HG02759 (cell line): Measurements from ENCODE around the gene B4GALT5.
"Not testable (repeated sequence)": the region's sequence is repeated elsewhere in the genome, so short reads cannot be mapped to it uniquely, and the experiment has no call there.

Experiments used
- ATAC-seq: cut with Tn5 transposase; IDR thresholded peaks from one replicate; pipeline ENCODE4 v1.9.1; 2021; ENCODE audit warnings: mild to moderate bottlenecking, moderate library complexity; ENCODE audit not compliant: unreplicated experiment

The B4GALT5 gene

GRCh38 chr20:49682278-49682677, 31.4 kb downstream of the B4GALT5 start:
- ATAC-seq = no peak

DNA sequence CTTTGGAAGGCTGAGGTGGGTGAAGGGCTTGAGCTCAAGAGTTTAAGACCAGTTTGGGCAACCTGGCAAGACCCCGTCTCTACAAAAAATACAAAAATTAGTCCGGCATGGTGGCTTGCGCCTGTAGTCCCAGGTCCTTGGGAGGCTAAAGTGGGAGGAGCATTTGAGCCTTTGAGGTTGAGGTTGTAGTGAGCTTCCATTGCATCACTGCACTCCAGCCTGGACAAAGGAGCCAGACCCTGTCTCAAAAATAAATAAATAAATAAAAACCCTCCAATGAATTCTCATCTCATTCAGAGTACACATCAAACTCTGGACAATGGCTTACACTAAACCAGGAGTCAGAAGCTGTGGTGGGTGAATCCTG, 31.8 kb downstream of the B4GALT5 start:
- no peak for ATAC-seq

DNA sequence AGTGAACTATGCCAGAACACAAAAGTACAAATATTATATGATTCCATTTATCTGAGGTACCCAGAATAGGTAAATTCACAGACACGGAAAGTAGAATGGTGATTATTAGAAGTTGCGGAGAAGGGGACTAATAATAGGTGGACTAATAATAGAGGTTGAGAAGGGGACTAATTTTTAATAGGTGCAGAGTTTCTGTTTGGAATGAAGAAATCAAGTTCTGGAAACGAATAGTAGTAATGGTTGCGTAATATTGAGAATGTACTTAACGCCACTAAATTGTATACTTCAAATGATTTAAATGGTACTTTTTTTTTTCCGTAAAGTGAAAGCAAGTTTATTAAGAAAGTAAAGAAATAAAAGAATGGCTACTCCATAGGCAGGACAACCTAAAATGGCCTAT, 33.2 kb downstream of the B4GALT5 start:
- no peak for ATAC-seq

DNA sequence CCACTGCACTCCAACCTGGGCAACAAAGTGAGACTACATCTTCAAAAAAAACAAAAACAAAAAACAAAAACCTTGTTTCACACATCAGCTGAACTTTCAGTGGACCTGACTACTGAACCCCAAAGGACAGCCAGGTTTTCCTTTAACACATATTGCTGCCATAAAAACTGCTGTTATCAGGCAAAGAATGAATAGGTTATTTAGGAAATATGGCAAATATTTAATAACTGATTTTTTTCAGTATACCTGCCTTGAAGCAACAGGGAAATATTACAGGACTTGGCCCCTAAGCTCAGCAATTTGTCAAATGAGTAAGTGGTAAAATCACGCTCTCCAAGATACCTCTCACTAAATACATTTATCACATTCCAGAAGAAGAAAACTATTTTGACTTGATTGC, 34.0 kb downstream of the B4GALT5 start:
- ATAC-seq = no peak

DNA sequence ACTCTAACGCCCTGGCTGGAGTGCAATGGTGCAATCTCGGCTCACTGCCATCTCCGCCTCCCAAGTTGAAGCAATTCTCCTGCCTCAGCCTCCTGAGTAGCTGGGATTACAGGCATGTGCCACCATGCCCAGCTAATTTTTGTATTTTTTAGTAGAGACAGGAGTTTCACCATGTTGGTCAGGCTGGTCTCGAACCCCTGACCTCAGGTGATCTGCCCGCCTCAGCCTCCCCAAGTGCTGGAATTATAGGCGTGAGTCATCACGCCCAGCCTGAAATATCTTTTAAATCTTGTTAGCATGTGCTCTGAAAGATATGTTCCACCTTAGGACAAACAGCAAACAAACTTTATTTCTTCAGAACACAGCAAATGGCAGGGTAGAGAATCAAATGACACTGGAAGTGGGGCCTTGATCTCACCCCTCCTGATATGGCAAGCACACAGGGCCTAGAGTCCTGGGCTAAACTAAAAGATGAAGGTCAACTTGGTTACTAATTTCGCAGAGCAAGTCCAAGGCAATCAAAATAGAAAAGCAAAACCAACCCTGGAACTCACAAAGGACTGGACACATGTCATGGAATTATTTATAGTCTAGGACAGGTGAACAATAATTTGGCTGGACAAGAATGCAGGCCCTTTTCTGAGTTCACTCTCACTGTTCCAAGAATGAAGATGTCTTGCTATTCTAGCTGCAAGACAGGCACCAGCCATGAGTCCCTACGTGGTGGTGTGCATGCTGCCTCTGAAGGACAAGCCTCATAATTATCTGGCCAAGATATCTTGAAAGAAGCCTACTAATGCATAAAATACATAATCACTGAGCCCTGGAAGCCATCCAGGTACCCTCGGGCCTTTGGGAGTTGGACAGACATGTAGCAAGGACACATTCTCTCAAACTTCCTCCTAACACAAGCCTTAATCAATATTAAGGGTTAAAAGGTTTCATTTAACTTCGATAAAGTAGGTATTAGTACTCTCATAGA, 35.6 kb downstream of the B4GALT5 start:
- no peak for ATAC-seq

DNA sequence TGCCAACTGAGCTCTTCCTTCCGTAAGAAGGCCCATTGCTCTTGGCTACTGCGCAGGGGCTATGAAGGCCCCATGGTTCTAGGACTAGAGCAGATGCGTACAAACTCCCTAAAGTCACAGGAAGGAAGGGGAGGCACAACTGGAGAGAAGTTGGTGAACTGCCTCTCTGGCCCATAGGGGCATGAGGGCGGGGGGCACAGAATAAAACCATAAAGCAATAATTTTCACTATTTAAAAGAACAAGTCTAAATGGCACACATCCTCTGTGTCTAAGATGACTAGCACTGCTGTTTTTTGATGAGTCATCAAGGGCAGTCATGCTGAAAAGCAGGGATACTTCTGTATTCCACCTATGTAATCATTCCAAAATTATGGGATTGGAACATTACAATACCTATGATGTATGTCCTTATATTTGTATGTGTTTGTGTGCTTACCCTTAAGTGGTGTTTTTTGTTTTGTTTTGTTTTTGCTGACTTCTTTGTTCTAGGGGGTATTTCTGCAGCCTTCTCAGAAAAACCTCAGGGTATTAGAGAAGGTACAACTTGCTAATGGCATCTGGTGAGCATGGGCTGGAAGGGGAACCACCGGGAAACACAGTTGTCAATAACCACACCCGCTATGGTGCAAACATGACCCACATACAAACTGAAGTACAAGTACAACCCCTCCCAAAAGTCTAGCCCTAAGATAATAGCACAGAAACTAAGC, 36.9 kb downstream of the B4GALT5 start:
- ATAC-seq = peak; percentile 54

GRCh38 chr20:49675368-49676151, 38.1 kb downstream of the B4GALT5 start:
- ATAC-seq = peak; percentile 48

DNA sequence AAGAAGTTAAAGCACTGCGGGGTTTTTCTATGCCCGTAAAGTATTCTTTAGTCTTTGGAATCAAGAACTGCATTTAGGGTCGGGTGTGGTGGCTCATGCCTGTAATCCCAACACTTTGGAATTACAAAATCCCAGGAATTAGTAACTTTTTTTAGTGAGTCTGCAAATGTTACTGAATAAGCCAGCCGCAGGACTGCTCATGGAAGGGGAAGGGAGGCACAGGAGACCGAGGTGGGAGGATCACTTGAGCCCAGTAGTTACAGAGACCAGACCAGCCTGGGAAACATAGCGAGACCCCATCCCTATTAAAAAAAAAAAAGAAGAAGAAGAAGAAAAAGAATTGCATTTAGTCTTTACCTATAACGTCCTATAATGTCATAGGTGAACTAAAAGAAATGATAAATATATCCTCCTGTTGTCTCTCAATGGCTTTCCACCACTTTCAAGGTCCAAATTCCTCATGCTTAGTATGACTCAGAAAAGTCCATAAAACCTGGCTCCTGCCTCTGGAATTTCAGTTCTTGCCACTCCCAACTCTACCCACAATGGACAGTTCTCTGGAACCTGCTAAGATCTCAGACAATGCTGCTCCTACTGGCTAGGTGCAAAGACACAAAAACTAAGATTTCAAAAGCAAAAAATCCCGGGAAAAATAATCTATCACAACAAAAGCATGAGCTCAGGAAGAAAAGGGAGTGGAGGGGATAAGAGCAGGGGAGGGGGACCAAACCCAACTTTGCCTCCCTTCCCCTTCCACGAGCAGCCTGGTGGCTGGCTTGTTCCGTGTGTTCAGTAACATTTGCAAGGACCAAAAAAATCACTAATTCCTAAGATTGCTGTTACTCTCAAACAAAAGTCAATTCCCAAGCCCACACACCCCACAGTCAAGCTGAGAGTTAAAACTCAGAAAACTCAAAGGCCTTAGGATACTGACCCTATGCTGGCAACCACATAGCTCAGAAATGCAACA, 39.0 kb downstream of the B4GALT5 start:
- ATAC-seq = no peak

DNA sequence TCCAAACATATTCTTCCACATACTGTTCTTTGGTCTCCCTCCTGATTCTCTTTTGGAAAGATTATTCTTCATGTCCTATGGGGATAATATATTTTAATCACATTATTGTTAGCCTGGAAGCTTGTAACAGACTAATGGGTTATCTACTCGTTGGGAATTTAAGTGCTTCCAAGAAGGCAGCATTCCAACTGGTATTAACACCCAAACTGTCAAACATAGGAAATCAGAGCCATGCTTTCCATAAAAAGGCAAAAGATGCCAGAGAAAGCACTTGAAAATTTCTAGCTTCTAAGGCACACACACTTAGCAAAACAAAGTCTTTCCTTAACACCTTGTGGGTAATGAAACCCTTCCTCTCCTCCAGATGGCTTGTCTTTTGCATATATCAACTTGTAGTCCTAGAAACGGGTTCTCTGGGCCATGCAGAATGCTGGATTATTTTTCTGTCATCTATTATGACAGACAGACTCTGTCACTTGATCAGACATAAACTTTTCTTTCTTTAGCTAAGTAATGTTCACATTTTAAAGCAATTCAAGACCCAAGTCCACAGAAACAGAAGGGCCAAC, 41.5 kb downstream of the B4GALT5 start:
- no peak for ATAC-seq

- ATAC-seq = no peak
Measured at GRCh38 chr20:49671433-49671832, 42.2 kb downstream of the B4GALT5 start.

GRCh38 chr20:49669601-49670189, 44.0 kb downstream of the B4GALT5 start:
- ATAC-seq = peak; percentile 61

- ATAC-seq = not testable (repeated sequence)
Measured at GRCh38 chr20:49668878-49669195, 44.8 kb downstream of the B4GALT5 start.

GRCh38 chr20:49668181-49668877, 45.3 kb downstream of the B4GALT5 start:
- peak; percentile 76 for ATAC-seq

GRCh38 chr20:49666911-49667310, 46.8 kb downstream of the B4GALT5 start:
- no peak for ATAC-seq

DNA sequence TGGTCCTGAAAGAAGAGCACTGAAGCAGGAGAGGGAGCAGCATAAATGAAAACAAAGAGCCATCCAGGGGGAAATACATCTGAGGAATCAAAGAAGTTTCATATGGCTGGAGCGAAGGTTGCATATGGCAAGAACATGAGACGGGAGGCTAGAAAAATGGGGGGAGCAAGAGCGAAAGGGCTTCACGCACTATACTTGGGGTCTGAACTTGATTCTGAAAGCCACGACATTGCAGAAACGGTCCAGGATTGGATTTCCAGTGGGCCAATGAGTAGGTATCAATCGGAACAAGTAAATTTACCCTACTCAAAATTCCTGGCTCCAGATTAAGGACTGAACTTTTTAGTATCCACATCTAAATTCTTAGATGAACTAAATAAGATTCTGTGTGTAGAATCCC, 47.9 kb downstream of the B4GALT5 start:
- ATAC-seq = no peak

DNA sequence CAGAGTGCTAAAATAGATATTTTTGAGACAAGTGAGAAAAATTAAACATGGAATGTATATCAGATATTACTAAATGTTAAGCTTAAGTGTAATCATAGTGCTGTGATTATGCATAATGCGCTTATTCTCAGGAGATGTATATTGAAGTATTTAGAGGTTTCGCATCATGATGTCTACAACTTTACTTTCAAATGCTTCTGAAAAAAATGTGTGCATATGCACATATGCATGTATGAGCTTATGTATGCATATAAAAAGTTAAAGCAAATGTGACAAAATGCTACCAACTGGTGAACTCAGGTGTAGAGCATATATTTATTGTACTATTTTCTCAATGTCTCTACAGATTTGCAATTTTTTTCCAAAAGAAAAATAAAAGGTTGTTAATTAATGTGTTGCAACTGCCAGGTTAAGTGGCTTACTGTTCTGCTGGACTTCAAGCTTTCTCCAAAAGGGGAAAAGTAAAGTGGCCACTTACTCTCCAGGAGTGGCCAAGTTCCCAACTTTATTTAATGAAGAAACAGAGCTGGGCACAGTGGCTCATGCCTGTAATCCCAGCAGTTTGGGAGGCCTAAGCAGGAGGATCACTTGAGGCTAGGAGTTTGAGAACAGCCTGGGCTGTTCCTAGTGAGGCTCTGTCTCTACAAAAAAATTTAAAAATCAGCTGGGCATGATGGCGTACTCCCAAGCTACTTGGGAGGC, 48.9 kb downstream of the B4GALT5 start:
- no peak for ATAC-seq

GRCh38 chr20:49663112-49663511, 50.6 kb downstream of the B4GALT5 start:
- no peak for ATAC-seq

DNA sequence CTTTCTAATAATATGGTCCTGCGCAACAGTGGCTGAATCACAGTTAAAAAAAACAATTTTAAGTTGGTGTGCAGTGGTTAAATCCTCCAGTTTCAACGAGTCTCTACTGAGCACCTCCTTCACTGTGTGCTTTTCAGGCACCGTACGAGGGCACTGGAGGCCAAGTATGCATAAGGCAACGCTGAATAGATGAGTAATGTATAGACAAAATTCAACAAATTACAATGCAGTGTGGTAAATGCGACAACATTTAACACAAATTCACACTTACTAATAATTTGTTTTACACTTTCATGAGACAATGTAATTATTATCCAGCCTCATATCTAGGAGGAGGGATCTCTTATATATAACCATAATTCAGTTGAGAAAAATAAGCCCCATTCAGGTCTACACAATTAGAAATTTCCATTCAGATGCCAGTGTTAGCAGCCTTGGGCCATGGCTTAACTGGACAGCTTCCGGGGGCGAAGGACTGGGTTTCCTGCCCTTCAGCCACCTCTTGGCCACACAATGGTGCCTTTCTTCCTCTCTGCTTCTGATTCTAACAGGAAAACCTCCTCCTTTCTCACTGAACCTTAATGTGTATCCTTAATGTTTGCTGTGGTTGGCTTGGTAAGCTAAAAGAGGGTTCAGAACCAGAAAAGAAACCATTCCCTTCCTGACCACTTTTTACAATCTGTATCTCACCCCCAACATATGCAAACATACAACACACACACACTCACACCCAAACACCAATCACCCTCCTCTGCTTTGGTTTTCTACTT, 51.9 kb downstream of the B4GALT5 start:
- no peak for ATAC-seq
